Diencephalon (tissue), 1 donor: ENCODE results near the gene YWHAH. TPM values are rescaled to one million over a fixed set of nuclear protein-coding genes. Genes with fewer than 3 reads are reported as not detected.

Experiments used
- small RNA-seq: library from RNA; depleted of rRNA; stranded (forward); fragments of <200 nt; gene quantifications from one replicate; pipeline ENCODE3, GENCODE V24; 2014
- total RNA-seq: library from RNA; depleted of rRNA; stranded (reverse); fragments of >200 nt; gene quantifications from one replicate; pipeline ENCODE4 v1.2.3, GENCODE V29; 2014

The YWHAH gene
- 358 TPM for total RNA-seq

GRCh38 chr22:31943978-31944699, at the start of gene YWHAH:
TSS of gene YWHAH (plus strand) at chr22:31944535. CDS start at chr22:31944734, 199 bp downstream.

Small RNA genes lying within 50 kb of the gene (small RNA-seq; reads per million reads assigned to genes)
- not detected for gene RN7SL305P

Other genes with a start within 250 kb of the YWHAH start
- gene PRR14L, start 194.4 kb upstream of the YWHAH start, total RNA-seq: 37.8 TPM
- 20.8 TPM for gene DEPDC5, start 190.5 kb upstream of the YWHAH start, total RNA-seq
- 0.23 TPM for gene SLC5A1, start 98.7 kb downstream of the YWHAH start, total RNA-seq
- gene C22orf42, start 214.8 kb downstream of the YWHAH start, total RNA-seq: 24.7 TPM